Mesothelial cell of epicardium (in vitro differentiated cells): ENCODE data around the gene ADAMTSL1. TPM values are rescaled to one million over a fixed set of nuclear protein-coding genes. Genes with fewer than 3 reads are reported as not detected.

Experiments
- DNase-seq, 2 experiments: peaks; one replicate each; pipeline ENCODE4 v3.0.0; 2021; ENCODE audit warnings: low spot score in 2 of 2; ENCODE audit not compliant: unreplicated experiment in 2 of 2
- H3K27ac Mint-ChIP-seq: 2 replicates; pipeline ENCODE4 v1.8.0; 2021; ENCODE audit warnings: mixed read lengths
- H3K27me3 Mint-ChIP-seq: 2 replicates; pipeline ENCODE4 v1.8.0; 2021; ENCODE audit warnings: low read depth, mixed read lengths
- H3K36me3 Mint-ChIP-seq: 2 replicates; pipeline ENCODE4 v1.8.0; 2021; ENCODE audit warnings: mixed read lengths
- H3K4me1 Mint-ChIP-seq: 2 replicates; pipeline ENCODE4 v1.8.0; 2021; ENCODE audit warnings: mixed read lengths
- H3K4me3 Mint-ChIP-seq: 2 replicates; pipeline ENCODE4 v1.8.0; 2021; ENCODE audit warnings: mild to moderate bottlenecking, moderate library complexity, mixed read lengths
- H3K9me3 Mint-ChIP-seq: 2 replicates; pipeline ENCODE4 v1.8.0; 2021; ENCODE audit warnings: mixed read lengths
- CTCF ChIP-seq: fragments of 200-600 bp; sonication (generic); IDR thresholded peaks from one replicate; pipeline ENCODE4 v1.5.0; 2021; ENCODE audit warnings: antibody characterized with exemption; ENCODE audit not compliant: unreplicated experiment
- total RNA-seq: library from RNA; stranded (reverse); gene quantifications from 3 replicates; pipeline ENCODE4 v1.2.1, GENCODE V29; 2021

The ADAMTSL1 gene
- total RNA-seq, 1 donor from 2014 or later: 48.0 TPM

GRCh38 chr9:18447131-18447530 is 26.8 kb upstream of the ADAMTSL1 start:
- no peak for TF ChIP-seq CTCF
- no peaks in the 10 kb centered on the region for H3K27me3 Mint-ChIP-seq
- H3K4me3 Mint-ChIP-seq: no peak overlapping the region
- H3K9me3 Mint-ChIP-seq: peaks cover 7% of the 10 kb centered on the region
- DNase-seq: no peak
- no peak overlapping the region for H3K27ac Mint-ChIP-seq
- H3K36me3 Mint-ChIP-seq: no peaks in the 10 kb centered on the region
- peaks cover 21% of the 10 kb centered on the region for H3K4me1 Mint-ChIP-seq

GRCh38 chr9:18447541-18447940 is 26.4 kb upstream of the ADAMTSL1 start:
- Mint-ChIP-seq H3K4me3 (no peak overlapping the region), H3K4me1 (peaks cover 16% of the 10 kb centered on the region), H3K27me3 (no peaks in the 10 kb centered on the region), H3K27ac (no peak overlapping the region), H3K9me3 (peaks cover 7% of the 10 kb centered on the region), H3K36me3 (no peaks in the 10 kb centered on the region)
- TF ChIP-seq CTCF: no peak
- no peak for DNase-seq

- no peak for TF ChIP-seq CTCF
- Mint-ChIP-seq H3K27ac (no peak overlapping the region), H3K27me3 (no peaks in the 10 kb centered on the region), H3K4me1 (peaks cover 11% of the 10 kb centered on the region), H3K4me3 (no peak overlapping the region), H3K36me3 (no peaks in the 10 kb centered on the region), H3K9me3 (peaks cover 7% of the 10 kb centered on the region)
- DNase-seq: no peak
These were observed 25.9 kb upstream of the ADAMTSL1 start for GRCh38 chr9:18448101-18448500.

- peaks cover 3% of the 10 kb centered on the region for H3K4me1 Mint-ChIP-seq
- no peaks in the 10 kb centered on the region for H3K27me3 Mint-ChIP-seq
- H3K36me3 Mint-ChIP-seq: no peaks in the 10 kb centered on the region
- H3K27ac Mint-ChIP-seq: no peak overlapping the region
- H3K9me3 Mint-ChIP-seq: peaks cover 7% of the 10 kb centered on the region
- no peak for DNase-seq
- no peak for TF ChIP-seq CTCF
- H3K4me3 Mint-ChIP-seq: no peak overlapping the region
These were observed 22.5 kb upstream of the ADAMTSL1 start for GRCh38 chr9:18451406-18451805.

GRCh38 chr9:18452276-18452675 is 21.7 kb upstream of the ADAMTSL1 start:
- Mint-ChIP-seq H3K27ac (no peak overlapping the region), H3K4me1 (peaks cover 1% of the 10 kb centered on the region), H3K4me3 (no peak overlapping the region), H3K9me3 (peaks cover 7% of the 10 kb centered on the region), H3K36me3 (no peaks in the 10 kb centered on the region), H3K27me3 (no peaks in the 10 kb centered on the region)
- DNase-seq: no peak
- TF ChIP-seq CTCF: no peak

- no peak overlapping the region for H3K27ac Mint-ChIP-seq
- no peaks in the 10 kb centered on the region for H3K36me3 Mint-ChIP-seq
- no peaks in the 10 kb centered on the region for H3K27me3 Mint-ChIP-seq
- H3K9me3 Mint-ChIP-seq: no peaks in the 10 kb centered on the region
- no peak for TF ChIP-seq CTCF
- no peak for DNase-seq
- H3K4me3 Mint-ChIP-seq: no peak overlapping the region
- H3K4me1 Mint-ChIP-seq: peaks cover 6% of the 10 kb centered on the region
These were observed 17.2 kb upstream of the ADAMTSL1 start for GRCh38 chr9:18456624-18457237.
